Measurements from ENCODE around the gene DHX35.

DNA sequence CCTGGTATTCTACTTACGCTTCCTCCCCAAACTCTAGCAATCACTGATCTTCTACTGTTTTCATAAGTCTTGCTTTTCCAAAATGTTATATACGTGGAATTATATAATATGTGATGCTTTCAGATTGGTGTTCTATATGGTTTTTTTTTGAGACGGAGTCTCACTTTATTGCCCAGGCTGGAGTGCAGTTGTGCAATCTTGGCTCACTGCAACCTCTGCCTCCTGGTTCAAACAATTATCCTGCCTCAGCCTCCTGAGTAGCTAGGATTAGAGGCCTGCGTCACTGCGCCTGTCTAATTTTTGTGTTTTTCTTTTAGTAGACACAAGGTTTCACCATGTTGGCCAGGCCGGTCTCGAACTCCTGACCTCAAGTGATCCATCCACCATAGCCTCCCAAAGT, 46.8 kb upstream of the DHX35 start:
- TF ChIP-seq, protein P1, sequence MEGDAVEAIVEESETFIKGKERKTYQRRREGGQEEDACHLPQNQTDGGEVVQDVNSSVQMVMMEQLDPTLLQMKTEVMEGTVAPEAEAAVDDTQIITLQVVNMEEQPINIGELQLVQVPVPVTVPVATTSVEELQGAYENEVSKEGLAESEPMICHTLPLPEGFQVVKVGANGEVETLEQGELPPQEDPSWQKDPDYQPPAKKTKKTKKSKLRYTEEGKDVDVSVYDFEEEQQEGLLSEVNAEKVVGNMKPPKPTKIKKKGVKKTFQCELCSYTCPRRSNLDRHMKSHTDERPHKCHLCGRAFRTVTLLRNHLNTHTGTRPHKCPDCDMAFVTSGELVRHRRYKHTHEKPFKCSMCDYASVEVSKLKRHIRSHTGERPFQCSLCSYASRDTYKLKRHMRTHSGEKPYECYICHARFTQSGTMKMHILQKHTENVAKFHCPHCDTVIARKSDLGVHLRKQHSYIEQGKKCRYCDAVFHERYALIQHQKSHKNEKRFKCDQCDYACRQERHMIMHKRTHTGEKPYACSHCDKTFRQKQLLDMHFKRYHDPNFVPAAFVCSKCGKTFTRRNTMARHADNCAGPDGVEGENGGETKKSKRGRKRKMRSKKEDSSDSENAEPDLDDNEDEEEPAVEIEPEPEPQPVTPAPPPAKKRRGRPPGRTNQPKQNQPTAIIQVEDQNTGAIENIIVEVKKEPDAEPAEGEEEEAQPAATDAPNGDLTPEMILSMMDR (IDR thresholded peaks at IDR 0.05) = no peak
- no peak for TF ChIP-seq POLR2A (IDR thresholded peaks at IDR 0.05)
